D721Med (cell line): Measurements from ENCODE around the gene AFAP1.
A peak's percentile ranks its signal among the peaks of the same experiment; 100 is the strongest.

Experiments used
- DNase-seq: peaks from one replicate; pipeline ENCODE4 v3.0.0; 2011; ENCODE audit warnings: low spot score; ENCODE audit not compliant: insufficient read length
- FAIRE-seq: peaks from 2 replicates; lab custom pipeline; 2011; peaks lifted over from hg19 to GRCh38; lab: Jason Lieb, UNC
- CTCF ChIP-seq: IDR thresholded peaks from 2 replicates; pipeline ENCODE4 v1.5.1; 2012; ENCODE audit warnings: mild to moderate bottlenecking, control low read depth; ENCODE audit not compliant: insufficient read depth; ENCODE audit errors: missing control alignments

The AFAP1 gene

GRCh38 chr4:7938266-7938608, 1.4 kb downstream of the AFAP1 start:
- no peak for TF ChIP-seq CTCF
- FAIRE-seq (no peak), DNase-seq (no peak)

- TF ChIP-seq CTCF = no peak
- FAIRE-seq (no peak), DNase-seq (no peak)
Observed at GRCh38 chr4:7937006-7937405, 2.7 kb downstream of the AFAP1 start.

GRCh38 chr4:7933651-7934510, 5.8 kb downstream of the AFAP1 start:
- DNase-seq (no peak), FAIRE-seq (no peak)
- no peak for TF ChIP-seq CTCF

GRCh38 chr4:7932287-7932686, 7.4 kb downstream of the AFAP1 start:
- no peak for FAIRE-seq
- no peak for DNase-seq
- TF ChIP-seq CTCF = no peak

- FAIRE-seq = no peak
- TF ChIP-seq CTCF = peak; percentile 38
- DNase-seq = no peak
Observed at GRCh38 chr4:7929118-7929951, 10.3 kb downstream of the AFAP1 start.

GRCh38 chr4:7928711-7929110, 10.9 kb downstream of the AFAP1 start:
- no peak for FAIRE-seq

More at GRCh38 chr4:7928711-7929110, 10.9 kb downstream of the AFAP1 start:
- no peak for TF ChIP-seq CTCF
- DNase-seq = no peak
